ENCODE data around the gene GRAMD1B.

Gene GRAMD1B

DNA sequence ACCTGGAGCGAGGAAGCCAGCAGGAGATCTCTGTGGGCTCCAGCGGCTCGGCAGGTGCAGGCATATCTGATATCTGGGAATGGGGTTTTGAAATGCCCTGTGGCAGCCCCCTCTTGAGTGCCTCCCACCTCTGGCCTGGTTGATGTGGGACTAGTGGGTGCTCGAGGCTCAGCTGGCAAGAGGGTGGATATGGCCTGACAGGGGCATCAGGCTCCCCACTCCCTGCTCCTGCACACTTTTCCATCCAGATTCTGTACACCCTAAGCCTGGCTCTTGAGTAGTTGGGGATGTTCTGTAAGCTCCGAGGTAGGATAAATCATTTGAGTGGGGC is 149.4 kb downstream of the GRAMD1B start:
- TF ChIP-seq, protein P1, sequence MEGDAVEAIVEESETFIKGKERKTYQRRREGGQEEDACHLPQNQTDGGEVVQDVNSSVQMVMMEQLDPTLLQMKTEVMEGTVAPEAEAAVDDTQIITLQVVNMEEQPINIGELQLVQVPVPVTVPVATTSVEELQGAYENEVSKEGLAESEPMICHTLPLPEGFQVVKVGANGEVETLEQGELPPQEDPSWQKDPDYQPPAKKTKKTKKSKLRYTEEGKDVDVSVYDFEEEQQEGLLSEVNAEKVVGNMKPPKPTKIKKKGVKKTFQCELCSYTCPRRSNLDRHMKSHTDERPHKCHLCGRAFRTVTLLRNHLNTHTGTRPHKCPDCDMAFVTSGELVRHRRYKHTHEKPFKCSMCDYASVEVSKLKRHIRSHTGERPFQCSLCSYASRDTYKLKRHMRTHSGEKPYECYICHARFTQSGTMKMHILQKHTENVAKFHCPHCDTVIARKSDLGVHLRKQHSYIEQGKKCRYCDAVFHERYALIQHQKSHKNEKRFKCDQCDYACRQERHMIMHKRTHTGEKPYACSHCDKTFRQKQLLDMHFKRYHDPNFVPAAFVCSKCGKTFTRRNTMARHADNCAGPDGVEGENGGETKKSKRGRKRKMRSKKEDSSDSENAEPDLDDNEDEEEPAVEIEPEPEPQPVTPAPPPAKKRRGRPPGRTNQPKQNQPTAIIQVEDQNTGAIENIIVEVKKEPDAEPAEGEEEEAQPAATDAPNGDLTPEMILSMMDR (IDR thresholded peaks at IDR 0.05; ENCODE audit: insufficient read depth, low read length, missing control alignments) = no peak
- no peak overlapping the region for H3K4me3 ChIP-seq (ENCODE audit: low read depth, low read length)
- ChIA-PET POLR2A (no interaction called here), CTCF (interaction anchor here (0.8 to 17.3 kb wide), 17 partner anchors 9 to 155 kb away, joined by 3 to 371 read pairs (median 9); no protein-coding TSS in a partner anchor)
- no peak for DNase-seq (ENCODE audit: low read depth, low spot score)

DNA sequence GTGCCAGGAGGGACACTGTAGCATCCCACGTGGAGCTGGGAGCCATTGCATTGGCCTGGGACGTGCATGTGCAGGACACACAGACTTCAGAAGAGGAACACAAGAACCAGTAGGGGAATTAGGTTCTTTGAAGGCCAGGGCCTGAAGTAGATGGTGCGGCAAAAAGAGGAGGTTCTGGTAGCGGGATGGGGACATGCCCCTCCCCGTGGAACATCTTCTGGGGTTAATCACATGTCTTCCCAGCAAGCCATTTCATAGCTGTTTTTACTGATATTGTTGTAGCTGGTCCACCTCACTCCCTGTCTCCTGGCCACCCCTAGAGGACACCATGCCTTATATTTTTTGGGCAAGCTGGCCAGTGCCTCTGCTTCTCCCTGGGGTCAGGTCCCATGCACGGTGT is 150.1 kb downstream of the GRAMD1B start:
- POLR2A ChIA-PET = interaction anchor here (0.8 kb wide), 1 partner anchor 131 kb away, joined by 6 read pairs; no protein-coding TSS in a partner anchor
- TF ChIP-seq, protein P1 (IDR thresholded peaks at IDR 0.05; ENCODE audit: insufficient read depth, low read length, missing control alignments) = no peak

DNA sequence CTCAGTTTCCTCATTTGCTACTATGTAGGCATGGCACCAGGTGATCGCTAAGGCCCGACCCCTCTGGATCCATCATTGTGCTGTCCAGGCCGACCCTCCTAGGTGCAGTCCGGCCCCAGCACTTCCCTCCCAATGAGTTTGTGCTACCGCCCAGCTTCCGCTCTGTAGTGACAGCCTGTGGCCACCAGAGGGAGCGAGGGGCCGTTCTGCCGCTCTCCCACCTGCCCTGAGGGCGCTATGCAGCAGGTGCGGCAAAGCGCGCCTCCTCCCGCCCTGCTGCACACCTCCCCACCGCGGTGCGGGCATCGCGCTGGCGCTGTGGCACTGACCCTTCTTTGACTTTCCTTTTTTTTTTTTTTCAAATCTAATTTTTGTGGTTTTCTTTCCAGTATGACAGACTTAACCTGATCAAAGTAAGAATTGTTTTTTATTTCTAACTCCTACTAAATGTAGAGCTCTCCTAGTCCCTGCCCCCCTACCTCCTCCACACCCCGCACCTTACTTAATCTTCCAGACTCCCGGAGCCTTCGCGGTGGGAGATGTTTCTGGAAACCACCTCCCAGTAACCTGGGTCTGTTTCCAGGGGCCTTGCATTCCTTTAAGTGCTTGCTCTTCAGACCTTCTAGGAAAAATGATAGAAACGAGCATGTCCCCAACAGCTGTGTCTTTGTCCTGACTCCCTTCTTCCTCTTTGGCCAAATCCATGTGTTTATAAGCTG is 150.6 kb downstream of the GRAMD1B start:
- H3K4me3 ChIP-seq (ENCODE audit: low read depth, low read length) = no peak overlapping the region
- no peak for DNase-seq (ENCODE audit: low read depth, low spot score)
- POLR2A ChIA-PET = interaction anchor here (0.8 kb wide), 1 partner anchor 130 kb away, joined by 6 read pairs; no protein-coding TSS in a partner anchor
- TF ChIP-seq, protein P1 (IDR thresholded peaks at IDR 0.05; ENCODE audit: insufficient read depth, low read length, missing control alignments) = peak; percentile 98
- CTCF ChIA-PET = interaction anchor here (0.6 to 17.3 kb wide), 39 partner anchors 10 to 279 kb away, joined by 3 to 371 read pairs (median 5); no protein-coding TSS in a partner anchor

More for the DNA sequence above, 150.1 kb downstream of the GRAMD1B start:
- DNase-seq (ENCODE audit: low read depth, low spot score) = no peak
- CTCF ChIA-PET = interaction anchor here (0.7 to 17.3 kb wide), 33 partner anchors 10 to 278 kb away, joined by 3 to 371 read pairs (median 5); no protein-coding TSS in a partner anchor
- H3K4me3 ChIP-seq (ENCODE audit: low read depth, low read length) = no peak overlapping the region

DNA sequence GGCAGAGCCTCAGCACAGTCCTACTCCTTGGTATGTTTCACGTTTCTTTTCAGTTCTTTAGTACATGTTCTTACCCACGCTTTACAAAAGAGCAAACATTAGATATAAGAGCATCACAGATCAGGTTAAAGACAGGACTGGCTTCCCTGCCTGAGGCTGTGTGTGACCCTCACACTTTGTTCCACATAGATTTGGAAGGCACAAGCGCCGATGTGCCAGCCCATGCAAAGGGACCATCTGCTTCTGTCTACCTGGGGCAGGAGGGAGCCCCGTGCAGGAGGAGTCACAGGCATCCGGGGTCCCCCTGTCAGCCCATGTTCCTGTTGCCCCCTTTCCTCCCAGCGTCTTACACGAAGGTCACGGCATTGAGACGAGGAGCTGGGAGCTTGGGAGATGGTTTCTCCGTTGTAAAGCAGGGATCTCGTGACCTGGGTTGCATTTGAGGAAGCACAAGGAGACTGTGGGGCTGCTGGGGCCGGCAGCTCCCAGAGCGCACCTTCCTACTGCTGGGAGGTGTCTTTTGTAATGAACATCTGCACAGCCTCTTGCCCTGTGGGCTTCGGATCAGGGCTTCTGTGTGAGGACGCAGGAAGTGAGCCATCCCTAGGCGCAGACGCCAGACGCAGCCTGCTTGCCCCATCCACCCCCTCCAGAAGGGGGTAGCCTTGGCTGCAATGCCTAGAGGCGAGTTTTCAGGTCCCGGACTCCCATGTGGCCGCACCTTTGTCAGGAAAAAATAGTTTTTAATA is 151.8 kb downstream of the GRAMD1B start:
- no peak for DNase-seq (ENCODE audit: low read depth, low spot score)
- TF ChIP-seq, protein P1 (IDR thresholded peaks at IDR 0.05; ENCODE audit: insufficient read depth, low read length, missing control alignments) = no peak
- no peak overlapping the region for H3K4me3 ChIP-seq (ENCODE audit: low read depth, low read length)
- CTCF ChIA-PET = interaction anchor here (0.7 to 17.3 kb wide), 20 partner anchors 9 to 174 kb away, joined by 3 to 371 read pairs (median 6); no protein-coding TSS in a partner anchor
- POLR2A ChIA-PET = no interaction called here

DNA sequence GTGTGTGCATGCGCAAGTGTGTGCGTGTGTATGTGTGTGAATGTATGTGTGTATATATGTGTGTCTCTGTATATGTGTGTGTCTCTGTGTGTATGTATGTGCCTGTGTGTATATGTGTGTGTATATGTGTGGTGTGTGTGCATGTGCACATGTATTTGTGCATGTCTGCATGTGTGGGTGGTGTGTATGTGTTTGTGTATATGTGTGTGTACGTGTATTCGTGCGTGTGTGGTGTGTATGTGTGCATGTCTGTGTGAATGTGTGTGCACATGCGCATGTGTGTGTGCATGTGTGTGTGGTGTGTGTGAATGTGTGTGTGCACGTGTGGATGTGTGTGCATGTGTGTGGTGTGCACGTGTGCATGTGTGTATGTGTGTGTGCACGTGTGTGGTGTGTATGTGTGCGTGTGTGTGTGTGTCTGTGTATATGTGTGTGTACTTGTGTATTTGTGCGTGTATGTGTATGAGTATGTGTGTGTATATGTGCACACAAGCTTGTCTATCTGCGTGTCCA is 153.0 kb downstream of the GRAMD1B start:
- DNase-seq (ENCODE audit: low read depth, low spot score) = no peak
- no peak overlapping the region for H3K4me3 ChIP-seq (ENCODE audit: low read depth, low read length)
- CTCF ChIA-PET = interaction anchor here (0.7 to 17.3 kb wide), 8 partner anchors 7 to 125 kb away, joined by 3 to 371 read pairs (median 6); no protein-coding TSS in a partner anchor
- POLR2A ChIA-PET = no interaction called here
- TF ChIP-seq, protein P1 (IDR thresholded peaks at IDR 0.05; ENCODE audit: insufficient read depth, low read length, missing control alignments) = no peak

All from AG04449 (cell line).